Left renal cortex interstitium (tissue), 4 donors: Measurements from ENCODE around the gene GRAMD4. TPM values are rescaled to one million over a fixed set of nuclear protein-coding genes. Genes with fewer than 3 reads are reported as not detected.

Experiments used
- polyA plus RNA-seq, 4 donors: library from polyadenylated mRNA; unstranded; fragments of 120-200 nt; gene quantifications; one replicate each; pipeline ENCODE4 v1.2.1, GENCODE V29; 2013; ENCODE audit not compliant: insufficient read length in 4 of 4

The GRAMD4 gene
- polyA plus RNA-seq, 4 donors = 18.5 to 25.1 (median 22.0) TPM

Other genes starting within 250 kb of the GRAMD4 start
- 10 to 100 TPM; 21.5 to 28.6 (median 26.5) TPM for gene CELSR1, start 82.8 kb upstream of the GRAMD4 start, polyA plus RNA-seq
- gene CERK, start 117.9 kb downstream of the GRAMD4 start, polyA plus RNA-seq = 10 to 100 TPM; 50.5 to 58.6 (median 52.7) TPM
- gene TBC1D22A, start 142.3 kb downstream of the GRAMD4 start, polyA plus RNA-seq = 10 to 100 TPM; 17.1 to 19.2 (median 18.4) TPM